GM10266 (cell line): ENCODE measurements around the gene OR11A1.

Experiments
- DNase-seq: peaks from one replicate; pipeline ENCODE4 v3.0.0; 2012; ENCODE audit errors: extremely low spot score
- CTCF ChIP-seq: IDR thresholded peaks from 2 replicates; pipeline ENCODE4 v1.5.1; 2012; ENCODE audit warnings: mild to moderate bottlenecking, low read depth; ENCODE audit not compliant: control insufficient read depth, insufficient read depth; ENCODE audit errors: missing control alignments

The OR11A1 gene

DNA sequence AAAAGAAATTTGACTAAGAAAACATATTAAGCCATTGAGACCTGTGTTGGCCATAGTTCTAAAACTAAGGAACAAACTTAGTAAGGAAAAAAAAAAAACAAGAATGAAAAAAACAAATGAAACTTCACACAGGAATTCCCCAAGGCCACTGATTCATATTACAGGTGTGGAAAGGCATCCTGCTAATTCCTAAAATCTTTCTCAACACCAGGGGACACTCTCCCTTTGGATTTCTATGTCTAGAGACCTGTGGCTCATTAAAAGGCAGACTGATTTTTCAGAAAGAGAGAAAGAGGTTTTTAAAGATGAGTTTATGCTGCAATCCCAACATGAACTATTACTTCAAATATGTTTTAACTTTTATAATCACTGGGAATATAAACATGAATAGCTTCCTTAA, 42.3 kb downstream of the OR11A1 start, which contains the start of gene OR12D1:
TSS of gene OR12D1 (plus strand) at position 341 of the 400 bp plus-strand sequence.
- no peak for TF ChIP-seq CTCF
- DNase-seq, result no peak

DNA sequence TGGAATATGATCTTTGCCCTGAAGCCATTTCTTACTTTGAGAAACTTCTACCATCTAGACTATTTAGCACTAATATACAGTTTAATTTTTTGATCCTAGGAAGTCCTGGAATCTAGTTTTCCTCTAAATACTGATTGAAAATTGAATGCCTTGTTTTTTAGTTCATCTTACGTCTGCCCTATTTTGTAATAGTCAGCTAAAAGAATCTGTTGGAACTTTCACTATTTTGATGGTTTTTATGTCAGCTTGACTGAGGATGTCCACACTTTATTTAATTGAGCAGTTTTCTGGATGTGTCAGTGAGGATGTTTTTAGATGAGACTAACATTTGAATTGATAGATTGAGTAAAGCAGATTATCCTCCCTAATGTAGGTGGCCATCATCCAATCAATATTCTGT, 53.1 kb downstream of the OR11A1 start:
- no peak for DNase-seq
- TF ChIP-seq CTCF, result no peak

- TF ChIP-seq CTCF, result no peak
- no peak for DNase-seq
Measured at GRCh38 chr6:29399525-29399924, 57.3 kb downstream of the OR11A1 start.

GRCh38 chr6:29395331-29395730, 61.5 kb downstream of the OR11A1 start, which contains the start of gene OR12D2:
OR12D2 (plus strand) TSS chr6:29395631; CDS start chr6:29396700, 1,069 bp downstream.
- TF ChIP-seq CTCF, result no peak
- no peak for DNase-seq

DNA sequence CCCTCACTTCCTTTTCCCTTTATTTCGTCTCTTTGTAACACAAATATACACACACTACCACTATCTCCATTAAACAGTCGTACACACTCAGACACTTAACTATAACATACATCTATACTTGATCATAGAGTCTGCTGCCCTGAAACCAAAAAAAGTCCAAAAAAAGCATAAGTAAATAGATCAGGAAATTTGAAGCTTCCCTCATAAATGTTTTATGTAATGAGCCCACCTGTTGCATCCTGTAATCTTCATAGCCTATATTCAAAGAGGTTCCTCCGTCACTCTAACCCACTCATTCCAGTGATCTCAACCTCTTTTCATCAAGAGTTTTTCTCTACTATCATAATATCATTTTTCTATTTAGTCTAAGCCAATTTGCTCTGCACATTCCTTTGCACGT, 68.3 kb downstream of the OR11A1 start:
- DNase-seq, result no peak
- TF ChIP-seq CTCF, result no peak

- DNase-seq, result peak; percentile 10
- TF ChIP-seq CTCF, result peak; percentile 7
Measured at GRCh38 chr6:29376003-29376402, 80.9 kb downstream of the OR11A1 start.
